GM23338 (cell line): ENCODE data around the gene FHOD1. TPM values are rescaled to one million over a fixed set of nuclear protein-coding genes. Genes with fewer than 3 reads are reported as not detected.

ENCODE experiments used
- ATAC-seq: fragments of 200-7000 bp; cut with Tn5 transposase; 3 replicates; pipeline ENCODE4 v1.9.1; 2020
- DNase-seq: peaks from one replicate; pipeline ENCODE4 v3.0.0-alpha.2; 2015; ENCODE audit warnings: low spot score
- H2AFZ ChIP-seq: fragments of 200-600 bp; sonication (generic); 2 replicates; pipeline ENCODE4 v1.8.0; 2016; ENCODE audit warnings: antibody characterized with exemption, mild to moderate bottlenecking, moderate library complexity
- H3F3A ChIP-seq: fragments of 200-600 bp; sonication (generic); replicated peaks from 2 replicates; pipeline ENCODE4 v1.8.0; 2017; ENCODE audit warnings: antibody characterized with exemption, mixed run types, low read depth
- H3K27ac ChIP-seq: fragments of 200-600 bp; sonication (generic); 2 replicates; pipeline ENCODE4 v1.6.1; 2016; ENCODE audit warnings: low read depth
- H3K27me3 ChIP-seq: fragments of 200-600 bp; sonication (generic); 2 replicates; pipeline ENCODE4 v1.8.0; 2016; ENCODE audit warnings: mild to moderate bottlenecking, mixed run types, moderate library complexity; ENCODE audit not compliant: insufficient read depth
- H3K36me3 ChIP-seq: fragments of 200-600 bp; sonication (generic); 2 replicates; pipeline ENCODE4 v1.8.0; 2016; ENCODE audit warnings: mild to moderate bottlenecking; ENCODE audit not compliant: insufficient read depth
- H3K4me1 ChIP-seq: fragments of 200-600 bp; sonication (generic); 2 replicates; pipeline ENCODE4 v1.8.0; 2016; ENCODE audit warnings: mild to moderate bottlenecking, moderate library complexity; ENCODE audit not compliant: insufficient read depth
- H3K4me2 ChIP-seq: fragments of 200-600 bp; sonication (generic); 2 replicates; pipeline ENCODE4 v1.7.1; 2017; ENCODE audit warnings: mixed run types
- H3K4me3 ChIP-seq: fragments of 200-600 bp; sonication (generic); 2 replicates; pipeline ENCODE4 v1.6.1; 2016; ENCODE audit warnings: mixed run types
- H3K79me2 ChIP-seq: fragments of 200-600 bp; sonication (generic); replicated peaks from 2 replicates; pipeline ENCODE4 v1.8.0; 2017; ENCODE audit warnings: mild to moderate bottlenecking; ENCODE audit not compliant: insufficient read depth
- H3K9me2 ChIP-seq: fragments of 200-600 bp; sonication (generic); 2 replicates; pipeline ENCODE4 v1.8.0; 2017; ENCODE audit not compliant: insufficient read depth
- H4K20me1 ChIP-seq: fragments of 200-600 bp; sonication (generic); replicated peaks from 2 replicates; pipeline ENCODE4 v1.8.0; 2017; ENCODE audit warnings: mild to moderate bottlenecking; ENCODE audit not compliant: insufficient read depth
- H3K27ac Mint-ChIP-seq: 2 replicates; pipeline ENCODE4 v1.8.0; 2020; ENCODE audit warnings: inconsistent platforms, mild to moderate bottlenecking, moderate library complexity, mixed read lengths
- H3K27me3 Mint-ChIP-seq: 3 replicates; pipeline ENCODE4 v1.8.0; 2022; ENCODE audit warnings: low read depth, mild to moderate bottlenecking, moderate library complexity, mixed read lengths, inconsistent platforms; ENCODE audit not compliant: insufficient read depth, poor library complexity
- H3K36me3 Mint-ChIP-seq: 3 replicates; pipeline ENCODE4 v1.8.0; 2021; ENCODE audit warnings: low read depth, mild to moderate bottlenecking, inconsistent platforms, moderate library complexity, mixed read lengths
- H3K4me1 Mint-ChIP-seq: 3 replicates; pipeline ENCODE4 v1.8.0; 2020; ENCODE audit warnings: mild to moderate bottlenecking, inconsistent platforms, mixed read lengths
- H3K4me3 Mint-ChIP-seq: 3 replicates; pipeline ENCODE4 v1.8.0; 2021; ENCODE audit warnings: moderate library complexity, mild to moderate bottlenecking, inconsistent platforms, mixed read lengths
- H3K9me3 Mint-ChIP-seq: 3 replicates; pipeline ENCODE4 v1.8.0; 2020; ENCODE audit warnings: moderate library complexity, mild to moderate bottlenecking, inconsistent platforms, mixed read lengths
- CREB1 ChIP-seq: fragments of 250-450 bp; sonication (Bioruptor Pico); IDR thresholded peaks from 2 replicates; pipeline ENCODE4 v1.5.0; 2020; ENCODE audit warnings: low read depth, mild to moderate bottlenecking, moderate library complexity
- CTCF ChIP-seq, 2 experiments: fragments of 200-600 bp in 1 of 2; sonication (generic) in 1 of 2; conservative IDR thresholded peaks; 2 replicates each; pipeline versions ENCODE4 v1.5.1 to v1.6.1; 2016 to 2017; ENCODE audit warnings: antibody characterized with exemption in 2 of 2, low read depth in 2 of 2, mild to moderate bottlenecking in 2 of 2, moderate library complexity in 1 of 2
- ETS1 ChIP-seq: IDR thresholded peaks from 2 replicates; pipeline ENCODE4 v1.6.1; 2016; ENCODE audit warnings: antibody characterized with exemption
- EZH2 ChIP-seq: fragments of 200-600 bp; sonication (generic); IDR thresholded peaks from one replicate; pipeline ENCODE4 v1.8.0; 2017; ENCODE audit warnings: antibody characterized with exemption, mild to moderate bottlenecking, low read depth; ENCODE audit not compliant: unreplicated experiment
- EZH2phosphoT487 ChIP-seq: fragments of 200-600 bp; sonication (generic); IDR thresholded peaks from one replicate; pipeline ENCODE4 v1.8.1; 2018; ENCODE audit warnings: antibody characterized with exemption; ENCODE audit not compliant: unreplicated experiment
- JUNB ChIP-seq: IDR thresholded peaks from one replicate; pipeline ENCODE4 v1.6.1; 2016; ENCODE audit warnings: antibody characterized with exemption; ENCODE audit not compliant: unreplicated experiment
- NANOG ChIP-seq: IDR thresholded peaks from 2 replicates; pipeline ENCODE4 v1.6.1; 2016; ENCODE audit warnings: antibody characterized with exemption, borderline replicate concordance
- POLR2AphosphoS5 ChIP-seq: IDR thresholded peaks from 2 replicates; pipeline ENCODE4 v1.6.1; 2016; ENCODE audit warnings: antibody characterized with exemption, low read depth
- REST ChIP-seq: IDR thresholded peaks from one replicate; pipeline ENCODE4 v1.6.1; 2018; ENCODE audit warnings: antibody characterized with exemption; ENCODE audit not compliant: unreplicated experiment
- STAT1 ChIP-seq: IDR thresholded peaks from one replicate; pipeline ENCODE4 v1.6.1; 2016; ENCODE audit warnings: antibody characterized with exemption; ENCODE audit not compliant: unreplicated experiment
- ZNF114 ChIP-seq: fragments of 250-450 bp; sonication (Bioruptor Pico); IDR thresholded peaks from 2 replicates; pipeline ENCODE4 v1.5.0; 2020; ENCODE audit warnings: mild to moderate bottlenecking, moderate library complexity
- ZNF331 ChIP-seq: fragments of 250-450 bp; sonication (Bioruptor Pico); IDR thresholded peaks from 2 replicates; pipeline ENCODE4 v1.5.0; 2020; ENCODE audit warnings: low read depth, mild to moderate bottlenecking, moderate library complexity
- polyA plus RNA-seq: library from polyadenylated mRNA; unstranded; fragments of >200 nt; fragmentation: Nextera tagmentation; extraction: Ambion mirVana; gene quantifications from 2 replicates; pipeline ENCODE4 v1.2.1, GENCODE V29; 2016
- total RNA-seq: library from RNA; depleted of rRNA; stranded (reverse); fragments of >200 nt; shearing (Covaris generic); gene quantifications from 2 replicates; pipeline ENCODE4 v1.2.3, GENCODE V29; 2014
- TF ChIP-seq, protein P1 (sequence below): fragments of 250-450 bp; sonication (Bioruptor Pico); IDR thresholded peaks from 2 replicates; pipeline ENCODE4 v1.5.0; 2020; ENCODE audit warnings: mild to moderate bottlenecking, moderate library complexity

FHOD1 gene
- total and polyA plus RNA-seq, 2 experiments from 2014 or later: 26.2 to 52.7 TPM

DNA sequence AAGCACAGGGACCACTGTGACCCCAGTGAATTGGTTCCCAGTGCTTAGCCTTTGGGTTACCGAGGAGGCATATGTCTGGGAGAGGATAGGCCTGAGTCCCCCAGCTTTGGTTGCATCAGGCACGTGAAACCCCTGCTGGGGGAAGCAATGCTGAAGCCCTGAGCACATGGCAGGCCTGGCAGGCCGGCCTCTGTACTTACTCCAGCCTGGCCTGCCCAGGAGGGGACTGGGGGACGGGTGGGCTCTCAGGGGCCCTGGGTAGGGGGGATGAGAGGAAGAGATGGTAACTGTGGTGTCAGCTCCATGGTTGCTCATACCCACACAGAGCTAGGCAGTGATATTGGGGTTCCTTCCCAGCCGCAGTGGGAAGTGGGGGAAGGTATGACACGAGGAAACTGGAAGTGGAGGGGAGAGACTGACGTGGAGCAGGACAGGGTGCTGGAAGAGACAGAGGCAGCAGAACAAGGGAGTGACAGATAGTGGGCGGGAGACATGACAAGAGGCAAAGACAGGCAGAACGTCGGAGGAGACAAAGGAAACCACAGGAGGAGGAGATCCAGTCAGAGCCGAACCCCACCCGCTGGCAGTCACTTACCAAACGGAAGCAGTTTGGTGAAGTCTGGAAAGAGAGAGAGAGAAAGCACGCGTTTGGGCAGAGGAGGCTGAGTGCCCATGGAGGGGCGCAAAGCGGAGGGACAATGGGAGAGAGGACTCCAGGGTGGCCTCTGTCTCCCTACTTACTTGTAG lies 11.3 kb downstream of the FHOD1 start:
- peaks cover 60% of the 10 kb centered on the region for H3K36me3 Mint-ChIP-seq
- Histone ChIP-seq H4K20me1 (no peaks in the 10 kb centered on the region), H3K27me3 (no peaks in the 10 kb centered on the region), H3F3A (0 out of 2 replicates have a peak, but pooled peaks cover 9% of the 10 kb centered on the region), H3K4me2 (no peak overlapping the region), H2AFZ (no peak overlapping the region), H3K27ac (no peak overlapping the region), H3K4me1 (no peaks in the 10 kb centered on the region), H3K36me3 (peaks cover 6% of the 10 kb centered on the region; the same call in 1 of the 2 replicates), H3K9me2 (no peaks in the 10 kb centered on the region), H3K4me3 (no peak overlapping the region), H3K79me2 (no peaks in the 10 kb centered on the region; the same call in 1 of the 2 replicates)
- no peaks in the 10 kb centered on the region; the same call in 2 of the 3 replicates for H3K9me3 Mint-ChIP-seq
- ATAC-seq (no peak), DNase-seq (no peak)
- peaks cover 7% of the 10 kb centered on the region for H3K27me3 Mint-ChIP-seq
- peak overlapping the region; percentile 75; the same call in 1 of the 2 replicates for H3K27ac Mint-ChIP-seq
- H3K4me1 Mint-ChIP-seq: peaks cover 20% of the 10 kb centered on the region; the same call in 2 of the 3 replicates
- peak overlapping the region; percentile 38; the same call in 1 of the 3 replicates for H3K4me3 Mint-ChIP-seq
- TF ChIP-seq STAT1 (no peak), CTCF (conservative IDR thresholded peaks at IDR 0.05; ENCODE audit: low read depth in 2 of 2) (no peak), REST (no peak), ZNF331 (no peak), EZH2phosphoT487 (no peak), ETS1 (no peak), EZH2 (no peak), ZNF114 (CRISPR knock-in tag) (no peak), CREB1 (no peak), NANOG (no peak), POLR2AphosphoS5 (no peak), JUNB (no peak)
- TF ChIP-seq, protein P1, sequence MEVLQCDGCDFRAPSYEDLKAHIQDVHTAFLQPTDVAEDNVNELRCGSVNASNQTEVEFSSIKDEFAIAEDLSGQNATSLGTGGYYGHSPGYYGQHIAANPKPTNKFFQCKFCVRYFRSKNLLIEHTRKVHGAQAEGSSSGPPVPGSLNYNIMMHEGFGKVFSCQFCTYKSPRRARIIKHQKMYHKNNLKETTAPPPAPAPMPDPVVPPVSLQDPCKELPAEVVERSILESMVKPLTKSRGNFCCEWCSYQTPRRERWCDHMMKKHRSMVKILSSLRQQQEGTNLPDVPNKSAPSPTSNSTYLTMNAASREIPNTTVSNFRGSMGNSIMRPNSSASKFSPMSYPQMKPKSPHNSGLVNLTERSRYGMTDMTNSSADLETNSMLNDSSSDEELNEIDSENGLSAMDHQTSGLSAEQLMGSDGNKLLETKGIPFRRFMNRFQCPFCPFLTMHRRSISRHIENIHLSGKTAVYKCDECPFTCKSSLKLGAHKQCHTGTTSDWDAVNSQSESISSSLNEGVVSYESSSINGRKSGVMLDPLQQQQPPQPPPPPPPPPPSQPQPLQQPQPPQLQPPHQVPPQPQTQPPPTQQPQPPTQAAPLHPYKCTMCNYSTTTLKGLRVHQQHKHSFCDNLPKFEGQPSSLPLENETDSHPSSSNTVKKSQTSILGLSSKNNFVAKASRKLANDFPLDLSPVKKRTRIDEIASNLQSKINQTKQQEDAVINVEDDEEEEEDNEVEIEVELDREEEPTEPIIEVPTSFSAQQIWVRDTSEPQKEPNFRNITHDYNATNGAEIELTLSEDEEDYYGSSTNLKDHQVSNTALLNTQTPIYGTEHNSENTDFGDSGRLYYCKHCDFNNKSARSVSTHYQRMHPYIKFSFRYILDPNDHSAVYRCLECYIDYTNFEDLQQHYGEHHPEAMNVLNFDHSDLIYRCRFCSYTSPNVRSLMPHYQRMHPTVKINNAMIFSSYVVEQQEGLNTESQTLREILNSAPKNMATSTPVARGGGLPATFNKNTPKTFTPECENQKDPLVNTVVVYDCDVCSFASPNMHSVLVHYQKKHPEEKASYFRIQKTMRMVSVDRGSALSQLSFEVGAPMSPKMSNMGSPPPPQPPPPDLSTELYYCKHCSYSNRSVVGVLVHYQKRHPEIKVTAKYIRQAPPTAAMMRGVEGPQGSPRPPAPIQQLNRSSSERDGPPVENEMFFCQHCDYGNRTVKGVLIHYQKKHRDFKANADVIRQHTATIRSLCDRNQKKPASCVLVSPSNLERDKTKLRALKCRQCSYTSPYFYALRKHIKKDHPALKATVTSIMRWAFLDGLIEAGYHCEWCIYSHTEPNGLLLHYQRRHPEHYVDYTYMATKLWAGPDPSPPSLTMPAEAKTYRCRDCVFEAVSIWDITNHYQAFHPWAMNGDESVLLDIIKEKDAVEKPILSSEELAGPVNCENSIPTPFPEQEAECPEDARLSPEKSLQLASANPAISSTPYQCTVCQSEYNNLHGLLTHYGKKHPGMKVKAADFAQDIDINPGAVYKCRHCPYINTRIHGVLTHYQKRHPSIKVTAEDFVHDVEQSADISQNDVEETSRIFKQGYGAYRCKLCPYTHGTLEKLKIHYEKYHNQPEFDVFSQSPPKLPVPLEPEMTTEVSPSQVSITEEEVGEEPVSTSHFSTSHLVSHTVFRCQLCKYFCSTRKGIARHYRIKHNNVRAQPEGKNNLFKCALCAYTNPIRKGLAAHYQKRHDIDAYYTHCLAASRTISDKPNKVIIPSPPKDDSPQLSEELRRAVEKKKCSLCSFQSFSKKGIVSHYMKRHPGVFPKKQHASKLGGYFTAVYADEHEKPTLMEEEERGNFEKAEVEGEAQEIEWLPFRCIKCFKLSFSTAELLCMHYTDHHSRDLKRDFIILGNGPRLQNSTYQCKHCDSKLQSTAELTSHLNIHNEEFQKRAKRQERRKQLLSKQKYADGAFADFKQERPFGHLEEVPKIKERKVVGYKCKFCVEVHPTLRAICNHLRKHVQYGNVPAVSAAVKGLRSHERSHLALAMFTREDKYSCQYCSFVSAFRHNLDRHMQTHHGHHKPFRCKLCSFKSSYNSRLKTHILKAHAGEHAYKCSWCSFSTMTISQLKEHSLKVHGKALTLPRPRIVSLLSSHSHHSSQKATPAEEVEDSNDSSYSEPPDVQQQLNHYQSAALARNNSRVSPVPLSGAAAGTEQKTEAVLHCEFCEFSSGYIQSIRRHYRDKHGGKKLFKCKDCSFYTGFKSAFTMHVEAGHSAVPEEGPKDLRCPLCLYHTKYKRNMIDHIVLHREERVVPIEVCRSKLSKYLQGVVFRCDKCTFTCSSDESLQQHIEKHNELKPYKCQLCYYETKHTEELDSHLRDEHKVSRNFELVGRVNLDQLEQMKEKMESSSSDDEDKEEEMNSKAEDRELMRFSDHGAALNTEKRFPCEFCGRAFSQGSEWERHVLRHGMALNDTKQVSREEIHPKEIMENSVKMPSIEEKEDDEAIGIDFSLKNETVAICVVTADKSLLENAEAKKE (CRISPR knock-in tag): no peak
